Keratinocyte (primary cell): Measurements from ENCODE around the gene FERMT3.

ENCODE experiments used
- CTCF ChIP-seq, 3 experiments: IDR thresholded peaks in 1 of 3; conservative IDR thresholded peaks in 1 of 3; optimal IDR thresholded peaks in 1 of 3; 2 replicates in 2 of 3; 3 replicates in 1 of 3; pipeline versions ENCODE3 to v1.5.1; 2011; ENCODE audit warnings: low read length in 3 of 3, mild to moderate bottlenecking in 3 of 3, moderate library complexity in 2 of 3, control low read depth in 1 of 3, inconsistent platforms in 1 of 3; ENCODE audit not compliant: insufficient read depth in 2 of 3; ENCODE audit errors: extremely low read depth in 1 of 3
- EZH2 ChIP-seq: IDR thresholded peaks from one replicate; pipeline ENCODE4 v1.6.1; 2012; ENCODE audit warnings: inconsistent platforms, mild to moderate bottlenecking, low read length, moderate library complexity

- TF ChIP-seq CTCF (optimal IDR thresholded peaks at IDR 0.05 in 1 of 3, IDR thresholded peaks at IDR 0.05 in 1 of 3, conservative IDR thresholded peaks at IDR 0.05 in 1 of 3; ENCODE audit: extremely low read depth in 1 of 3, insufficient read depth in 2 of 3, low read length in 3 of 3) (no peak), EZH2 (no peak)
Observed at GRCh38 chr11:64256300-64256699, 49.8 kb downstream of the FERMT3 start.
